Subcutaneous adipose tissue (tissue), 4 donors: ENCODE measurements around the gene SLC6A9. TPM values are rescaled to one million over a fixed set of nuclear protein-coding genes. Genes with fewer than 3 reads are reported as not detected.

Experiments
- total RNA-seq, 4 donors: library from RNA; depleted of rRNA; stranded (reverse); fragments of >200 nt; gene quantifications; one replicate each; pipeline ENCODE4 v1.1.0, GENCODE V29; 2016
- TF ChIP-seq, protein P1 (sequence below): fragments of 450-650 bp; IDR thresholded peaks from one replicate; pipeline ENCODE4 v1.5.1; 2016; ENCODE audit warnings: low read depth, mild to moderate bottlenecking, control low read depth, antibody characterized with exemption, moderate library complexity

Gene SLC6A9
- total RNA-seq, 4 donors from 2014 or later: 0.22 to 0.94 (median 0.34) TPM; not detected in 1

DNA sequence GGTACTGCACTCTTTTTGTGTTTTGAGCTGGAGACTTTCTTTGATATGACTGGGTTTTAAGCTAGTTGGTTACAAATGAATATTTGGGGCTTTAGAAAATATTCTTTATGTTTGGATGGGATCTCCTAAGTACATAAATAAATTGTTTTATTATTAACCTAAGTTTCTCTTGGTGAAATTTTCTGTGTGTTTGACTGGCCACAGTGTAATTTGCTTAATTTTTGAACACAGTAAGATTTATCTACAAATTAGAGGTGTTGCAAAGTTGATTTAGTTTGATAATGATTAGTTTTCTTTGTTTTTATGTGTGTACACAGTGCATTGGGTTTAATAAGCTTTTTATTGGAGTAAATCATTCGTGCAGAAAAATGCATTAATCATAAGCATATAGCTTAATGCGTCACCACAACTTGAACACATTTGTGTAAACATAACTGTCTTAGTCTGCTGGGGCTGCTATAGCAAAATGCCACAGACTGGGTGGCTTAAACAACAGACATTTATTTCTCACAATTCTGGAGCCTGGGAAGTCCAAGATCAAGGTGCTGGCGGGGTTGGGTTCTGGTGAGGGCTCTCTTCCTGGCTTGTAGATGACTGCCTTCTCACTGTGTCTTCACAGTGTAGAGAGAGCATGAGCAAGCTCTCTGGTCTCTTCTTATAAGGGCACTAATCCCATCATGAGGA lies 17.4 kb upstream of the SLC6A9 start:
- TF ChIP-seq, protein P1, sequence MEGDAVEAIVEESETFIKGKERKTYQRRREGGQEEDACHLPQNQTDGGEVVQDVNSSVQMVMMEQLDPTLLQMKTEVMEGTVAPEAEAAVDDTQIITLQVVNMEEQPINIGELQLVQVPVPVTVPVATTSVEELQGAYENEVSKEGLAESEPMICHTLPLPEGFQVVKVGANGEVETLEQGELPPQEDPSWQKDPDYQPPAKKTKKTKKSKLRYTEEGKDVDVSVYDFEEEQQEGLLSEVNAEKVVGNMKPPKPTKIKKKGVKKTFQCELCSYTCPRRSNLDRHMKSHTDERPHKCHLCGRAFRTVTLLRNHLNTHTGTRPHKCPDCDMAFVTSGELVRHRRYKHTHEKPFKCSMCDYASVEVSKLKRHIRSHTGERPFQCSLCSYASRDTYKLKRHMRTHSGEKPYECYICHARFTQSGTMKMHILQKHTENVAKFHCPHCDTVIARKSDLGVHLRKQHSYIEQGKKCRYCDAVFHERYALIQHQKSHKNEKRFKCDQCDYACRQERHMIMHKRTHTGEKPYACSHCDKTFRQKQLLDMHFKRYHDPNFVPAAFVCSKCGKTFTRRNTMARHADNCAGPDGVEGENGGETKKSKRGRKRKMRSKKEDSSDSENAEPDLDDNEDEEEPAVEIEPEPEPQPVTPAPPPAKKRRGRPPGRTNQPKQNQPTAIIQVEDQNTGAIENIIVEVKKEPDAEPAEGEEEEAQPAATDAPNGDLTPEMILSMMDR: no peak

DNA sequence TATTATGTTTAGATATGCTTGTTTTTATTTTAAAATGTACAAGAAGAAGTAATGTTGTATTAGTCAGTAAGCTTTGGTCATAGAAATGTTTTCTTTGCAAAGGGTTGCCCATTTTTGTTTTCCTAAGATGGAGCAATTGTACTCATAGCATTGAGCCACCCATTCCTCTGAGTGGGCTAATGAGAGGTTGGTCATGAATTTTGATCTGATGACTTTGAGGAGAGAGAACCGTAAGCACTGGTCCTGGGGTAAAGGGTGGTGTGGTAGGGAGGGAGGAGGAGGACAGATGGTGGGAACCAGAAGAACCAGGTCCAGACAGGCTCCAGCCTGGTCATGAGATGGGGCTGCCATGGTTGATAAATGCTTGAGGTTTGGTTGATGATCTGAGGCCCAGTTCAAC lies 15.9 kb upstream of the SLC6A9 start:
- TF ChIP-seq, protein P1: no peak

DNA sequence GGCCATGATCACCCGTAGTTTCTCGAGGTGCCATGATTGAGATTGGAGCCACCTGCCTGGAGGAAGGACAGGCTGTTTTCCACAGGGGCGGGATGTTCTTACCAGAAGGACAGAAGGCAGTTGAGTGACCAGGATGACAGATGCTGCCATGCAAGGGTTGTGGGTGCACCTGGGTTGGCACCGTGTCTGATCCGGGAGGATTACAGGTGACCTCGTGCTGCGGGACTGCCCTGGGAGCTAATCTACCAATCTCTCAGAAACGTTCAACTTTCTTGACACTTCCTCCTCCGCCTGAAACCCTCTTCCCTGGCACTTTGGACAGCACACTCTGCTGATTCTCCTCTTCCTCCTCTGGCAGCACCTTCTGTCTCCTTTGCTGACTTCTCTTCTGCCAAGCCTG lies 13.8 kb upstream of the SLC6A9 start:
- TF ChIP-seq, protein P1: no peak

DNA sequence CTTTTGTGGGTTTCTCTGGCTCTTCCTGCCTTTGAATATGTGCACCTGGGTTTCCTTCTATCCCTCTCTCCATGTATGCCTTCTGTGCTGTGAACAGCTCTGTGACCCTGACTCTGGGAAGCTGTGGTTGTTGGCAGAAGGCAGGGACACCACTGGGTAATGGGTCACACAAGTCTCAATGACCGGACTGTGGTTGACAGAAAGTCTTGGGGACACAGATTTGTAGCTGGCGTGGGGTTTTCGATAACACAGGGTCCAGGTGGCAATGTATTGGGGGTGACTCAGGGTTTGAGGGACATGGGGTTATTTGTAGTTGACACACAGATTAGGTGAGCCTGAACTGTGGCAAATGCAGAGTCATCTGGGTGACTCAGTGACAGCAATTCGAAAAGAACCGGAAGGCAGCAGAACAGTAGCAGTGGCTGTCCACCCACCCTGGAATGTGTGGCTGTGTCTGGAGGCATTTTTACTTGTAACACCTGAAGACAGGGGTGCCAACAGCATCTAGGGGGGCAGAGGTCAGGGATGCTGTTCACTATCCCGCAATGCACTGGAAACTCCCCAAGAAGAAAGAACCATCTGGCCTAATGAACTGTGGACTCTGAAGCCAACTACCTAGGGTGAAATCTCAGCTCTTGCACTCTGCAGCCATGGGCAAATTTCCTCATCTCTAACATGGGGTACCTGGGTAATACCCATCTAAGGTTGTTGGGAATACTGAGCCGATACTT lies 13.0 kb upstream of the SLC6A9 start:
- TF ChIP-seq, protein P1: no peak

DNA sequence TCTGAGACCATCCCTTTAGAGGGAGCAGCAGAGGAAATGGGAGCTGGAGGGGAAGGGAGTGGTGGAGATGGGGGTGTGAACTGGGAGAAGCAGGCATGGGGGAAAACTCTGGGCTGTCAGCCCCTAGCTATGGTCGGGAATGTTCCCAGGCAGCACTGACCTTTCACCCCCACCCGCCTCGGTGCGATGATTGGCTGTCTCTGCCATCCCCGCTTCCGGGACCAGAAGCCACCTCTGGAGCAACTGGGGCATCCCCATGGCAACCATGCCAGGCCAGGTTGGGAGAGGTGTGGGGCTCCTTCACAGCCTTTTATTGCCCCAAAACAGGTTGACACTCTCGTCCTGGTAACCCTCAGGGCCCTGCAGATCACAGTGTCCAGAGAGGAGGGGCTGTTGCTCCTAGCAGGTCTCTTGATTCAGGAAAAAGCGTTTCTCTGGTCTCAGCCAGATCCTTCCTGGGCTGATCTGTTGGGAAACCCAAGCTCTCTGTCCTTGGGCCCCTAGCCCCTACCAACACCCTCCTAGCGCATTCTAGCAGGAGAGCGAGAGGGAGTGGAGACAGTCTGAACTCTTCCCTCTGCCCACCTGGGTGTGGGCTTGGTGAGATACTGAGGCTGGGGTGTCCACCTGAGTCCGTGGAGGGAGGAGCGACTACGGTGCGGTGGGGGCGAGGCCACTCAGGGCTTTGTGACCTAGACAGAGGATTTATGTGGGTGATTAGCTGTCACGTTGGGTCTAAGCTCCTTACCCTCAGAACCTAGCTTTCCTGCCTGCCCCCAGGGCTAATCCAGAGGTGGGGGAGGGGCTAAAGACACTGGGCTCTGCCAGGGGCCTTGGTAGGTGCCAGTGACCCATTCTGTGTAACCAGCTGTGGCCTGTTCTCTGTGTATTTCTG lies 12.2 kb upstream of the SLC6A9 start:
- TF ChIP-seq, protein P1: no peak

DNA sequence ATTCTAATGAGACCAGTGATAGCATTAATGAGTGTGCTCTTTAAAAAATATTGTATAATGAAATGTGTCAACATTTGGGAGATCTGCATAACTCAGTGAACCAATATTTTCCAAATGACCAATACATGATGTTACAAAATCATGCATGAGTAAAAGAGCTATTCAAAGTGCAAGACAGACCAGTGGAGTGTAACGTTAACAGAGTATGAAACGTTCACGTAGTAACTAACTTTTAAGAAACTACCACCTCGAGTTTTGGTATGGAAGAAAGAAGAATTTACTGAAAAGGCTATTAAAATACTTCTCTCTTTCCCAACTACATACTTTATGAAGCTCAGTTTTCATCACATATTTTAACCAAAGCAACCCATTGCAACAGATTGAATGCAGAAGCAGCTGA lies 9.6 kb upstream of the SLC6A9 start:
- TF ChIP-seq, protein P1: no peak

DNA sequence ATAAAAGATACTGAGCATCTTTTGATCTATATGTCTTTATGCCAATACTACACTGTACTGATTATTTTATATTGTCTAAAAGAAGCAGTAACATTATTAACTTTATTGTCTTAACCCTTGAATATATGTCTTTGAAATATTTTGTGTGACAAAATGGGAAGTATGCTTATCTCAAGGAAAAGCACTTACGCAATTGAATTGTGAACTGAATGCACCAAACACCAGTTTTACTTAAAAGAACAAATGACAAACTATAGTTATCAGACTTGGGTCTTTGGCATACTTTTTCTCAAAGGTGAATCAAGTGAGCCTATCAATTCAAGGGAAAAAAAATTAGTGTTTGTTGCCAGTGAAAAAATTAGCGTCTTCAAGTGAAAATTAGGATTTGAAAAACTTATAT lies 9.2 kb upstream of the SLC6A9 start:
- TF ChIP-seq, protein P1: no peak
